Measurements from ENCODE around the gene IFNAR1. TPM values are rescaled to one million over a fixed set of nuclear protein-coding genes. Genes with fewer than 3 reads are reported as not detected.

Gene IFNAR1
- total RNA-seq, 3 donors from 2014 or later (not counting 1 experiment from before 2014, with no cell fraction given): 15.0 to 21.3 (median 19.3) TPM

DNA sequence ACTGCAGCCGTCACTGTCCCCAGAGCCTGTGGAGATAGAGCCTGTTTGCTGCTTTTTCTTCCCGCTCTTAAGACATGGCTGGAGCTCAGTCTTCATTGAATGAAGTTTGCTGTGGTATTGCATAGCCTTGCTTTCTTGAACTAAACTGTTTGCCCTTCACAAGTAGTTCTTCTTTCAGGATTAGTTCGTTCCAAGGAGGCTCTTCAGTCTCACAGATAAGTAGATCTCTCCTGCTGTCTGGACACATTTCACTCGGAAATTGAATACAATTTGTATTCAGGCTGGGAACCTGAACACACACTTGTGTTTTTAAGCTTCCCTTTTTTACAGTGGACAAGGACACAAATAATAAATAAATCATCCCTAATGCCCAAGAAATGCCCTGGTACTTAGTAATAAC is 34.7 kb downstream of the IFNAR1 start:
- Mint-ChIP-seq H3K4me1 (peaks cover 15 to 23% of the 10 kb centered on the region in 2 donors), H3K27me3 (ENCODE audit: low read depth in 2 of 2) (peaks cover 10 to 12% of the 10 kb centered on the region in 2 donors), H3K4me3 (no peak overlapping the region), H3K27ac (no peak overlapping the region), H3K9me3 (no peaks in the 10 kb centered on the region), H3K36me3 (peaks cover 10% of the 10 kb centered on the region)
- ATAC-seq (no peak), DNase-seq (no peak)
- Histone ChIP-seq H3K9me3 (ENCODE audit: control insufficient read depth, insufficient read depth, low read length) (no peaks in the 10 kb centered on the region), H3K4me1 (ENCODE audit: control insufficient read depth, insufficient read depth, low read length) (peaks cover 15% of the 10 kb centered on the region), H3K36me3 (ENCODE audit: control insufficient read depth, insufficient read depth, low read length) (peaks cover 21% of the 10 kb centered on the region), H3K27me3 (ENCODE audit: control insufficient read depth, insufficient read depth, low read length) (no peaks in the 10 kb centered on the region), H3K27ac (ENCODE audit: low read length) (no peak overlapping the region), H3K4me3 (ENCODE audit: low read length) (no peak overlapping the region)
- TF ChIP-seq, protein P1, sequence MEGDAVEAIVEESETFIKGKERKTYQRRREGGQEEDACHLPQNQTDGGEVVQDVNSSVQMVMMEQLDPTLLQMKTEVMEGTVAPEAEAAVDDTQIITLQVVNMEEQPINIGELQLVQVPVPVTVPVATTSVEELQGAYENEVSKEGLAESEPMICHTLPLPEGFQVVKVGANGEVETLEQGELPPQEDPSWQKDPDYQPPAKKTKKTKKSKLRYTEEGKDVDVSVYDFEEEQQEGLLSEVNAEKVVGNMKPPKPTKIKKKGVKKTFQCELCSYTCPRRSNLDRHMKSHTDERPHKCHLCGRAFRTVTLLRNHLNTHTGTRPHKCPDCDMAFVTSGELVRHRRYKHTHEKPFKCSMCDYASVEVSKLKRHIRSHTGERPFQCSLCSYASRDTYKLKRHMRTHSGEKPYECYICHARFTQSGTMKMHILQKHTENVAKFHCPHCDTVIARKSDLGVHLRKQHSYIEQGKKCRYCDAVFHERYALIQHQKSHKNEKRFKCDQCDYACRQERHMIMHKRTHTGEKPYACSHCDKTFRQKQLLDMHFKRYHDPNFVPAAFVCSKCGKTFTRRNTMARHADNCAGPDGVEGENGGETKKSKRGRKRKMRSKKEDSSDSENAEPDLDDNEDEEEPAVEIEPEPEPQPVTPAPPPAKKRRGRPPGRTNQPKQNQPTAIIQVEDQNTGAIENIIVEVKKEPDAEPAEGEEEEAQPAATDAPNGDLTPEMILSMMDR (IDR thresholded peaks at IDR 0.05): no peak
- 91% methylated on average over 4 of the region's 4 CpGs for WGBS (ENCODE audit: insufficient coverage)
- intact Hi-C loops (cut with micrococcal nuclease): no loop called here

DNA sequence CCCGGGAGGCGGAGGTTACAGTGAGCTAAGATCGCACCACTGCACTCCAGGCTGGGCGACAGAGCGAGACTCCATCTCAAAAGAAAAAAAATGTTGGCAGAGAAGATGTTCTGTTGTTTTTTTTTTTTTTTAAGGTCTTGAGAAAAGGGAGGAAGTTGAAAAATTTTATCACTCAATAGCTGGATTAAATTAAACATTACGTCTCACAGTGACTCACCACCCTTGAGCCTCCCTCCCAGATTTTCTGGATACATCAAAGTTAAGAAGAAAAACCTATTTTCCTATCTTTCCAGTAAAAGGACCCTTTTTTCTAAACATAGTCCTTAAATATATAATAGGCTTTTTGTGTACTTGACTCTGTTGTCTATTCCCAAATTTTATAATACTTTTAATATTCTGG is 35.5 kb downstream of the IFNAR1 start:
- Histone ChIP-seq H3K27ac (ENCODE audit: low read length) (no peak overlapping the region), H3K9me3 (ENCODE audit: control insufficient read depth, insufficient read depth, low read length) (no peaks in the 10 kb centered on the region), H3K27me3 (ENCODE audit: control insufficient read depth, insufficient read depth, low read length) (no peaks in the 10 kb centered on the region), H3K36me3 (ENCODE audit: control insufficient read depth, insufficient read depth, low read length) (peaks cover 19% of the 10 kb centered on the region), H3K4me1 (ENCODE audit: control insufficient read depth, insufficient read depth, low read length) (peaks cover 15% of the 10 kb centered on the region), H3K4me3 (ENCODE audit: low read length) (no peak overlapping the region)
- H3K9me3 Mint-ChIP-seq: no peaks in the 10 kb centered on the region
- intact Hi-C loops (cut with micrococcal nuclease): loop anchor here (5.0 to 10.0 kb wide), 2 partner anchors 33 to 245 kb away; no protein-coding TSS in a partner anchor
- peaks cover 15 to 20% of the 10 kb centered on the region in 2 donors for H3K4me1 Mint-ChIP-seq
- peaks cover 10 to 12% of the 10 kb centered on the region in 2 donors for H3K27me3 Mint-ChIP-seq (ENCODE audit: low read depth in 2 of 2)
- TF ChIP-seq, protein P1 (IDR thresholded peaks at IDR 0.05): no peak
- DNase-seq (no peak), ATAC-seq (no peak)
- H3K4me3 Mint-ChIP-seq: no peak overlapping the region
- peaks cover 10% of the 10 kb centered on the region for H3K36me3 Mint-ChIP-seq
- peak overlapping the region in 1 of 2 donors; percentile 81 for H3K27ac Mint-ChIP-seq
- 100% methylated on average over 5 of the region's 6 CpGs for WGBS (ENCODE audit: insufficient coverage)

DNA sequence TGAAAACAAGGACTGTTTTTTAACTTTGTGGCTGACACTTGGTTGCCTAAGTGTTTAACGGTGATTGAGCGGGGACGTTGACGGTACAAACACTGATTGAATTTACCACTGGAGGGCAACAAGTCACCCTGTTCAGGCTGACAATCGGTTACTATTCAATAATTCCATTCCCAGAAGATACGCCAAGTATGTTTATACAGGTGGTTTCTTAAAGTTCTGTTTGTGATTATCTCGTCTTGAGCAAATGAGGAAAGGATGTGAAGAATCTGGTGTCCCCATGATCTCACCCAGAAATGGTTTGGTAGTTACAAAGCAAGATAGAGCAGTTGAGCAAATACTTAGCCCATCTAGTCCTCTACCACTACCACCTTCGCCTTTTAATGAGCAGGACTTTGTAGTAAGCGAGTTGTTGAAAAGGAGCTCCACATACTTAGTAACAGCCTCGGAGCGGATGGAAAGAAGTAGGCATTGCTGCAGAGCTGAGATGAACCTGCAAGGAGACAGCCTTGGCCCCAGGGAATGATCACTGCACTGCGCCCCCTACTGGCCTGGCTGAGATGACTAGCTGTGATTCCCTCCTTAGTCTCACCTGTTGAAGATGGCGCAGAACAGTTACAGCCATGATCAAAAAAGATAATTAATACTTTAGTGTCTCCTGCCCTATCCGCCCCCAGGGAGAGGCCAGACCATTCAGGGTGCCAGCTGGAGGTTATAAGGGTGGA is 36.3 kb downstream of the IFNAR1 start:
- H3K9me3 Mint-ChIP-seq: no peaks in the 10 kb centered on the region
- ATAC-seq (peak; percentile 72 to 83 (median 75)), DNase-seq (peak; percentile 74 to 93)
- H3K36me3 Mint-ChIP-seq: peaks cover 7% of the 10 kb centered on the region
- Histone ChIP-seq H3K36me3 (ENCODE audit: control insufficient read depth, insufficient read depth, low read length) (peaks cover 14% of the 10 kb centered on the region), H3K4me3 (ENCODE audit: low read length) (peak overlapping the region; percentile 26), H3K4me1 (ENCODE audit: control insufficient read depth, insufficient read depth, low read length) (peaks cover 15% of the 10 kb centered on the region), H3K27ac (ENCODE audit: low read length) (no peak overlapping the region), H3K27me3 (ENCODE audit: control insufficient read depth, insufficient read depth, low read length) (no peaks in the 10 kb centered on the region), H3K9me3 (ENCODE audit: control insufficient read depth, insufficient read depth, low read length) (no peaks in the 10 kb centered on the region)
- peaks cover 12 to 15% of the 10 kb centered on the region in 2 donors for H3K27me3 Mint-ChIP-seq (ENCODE audit: low read depth in 2 of 2)
- TF ChIP-seq, protein P1 (IDR thresholded peaks at IDR 0.05): peak; percentile 92
- peaks cover 15 to 18% of the 10 kb centered on the region in 2 donors for H3K4me1 Mint-ChIP-seq
- intact Hi-C loops (cut with micrococcal nuclease): loop anchor here (1.0 to 10.0 kb wide), 4 partner anchors 34 to 244 kb away; no protein-coding TSS in a partner anchor
- H3K4me3 Mint-ChIP-seq: peak overlapping the region; percentile 82
- H3K27ac Mint-ChIP-seq: peak overlapping the region; percentile 67 to 81
- WGBS (ENCODE audit: insufficient coverage): 22% methylated on average over 14 of the region's 14 CpGs
